Measurements from ENCODE around the gene PC.

- TF ChIP-seq CTCF (conservative IDR thresholded peaks at IDR 0.05; ENCODE audit: low read depth in 2 of 2) = peak in 1 of 2 experiments; percentile 22; a peak in 2 of 4 replicates
- TF ChIP-seq CREB1 (CRISPR knock-in tag; IDR thresholded peaks at IDR 0.05; ENCODE audit: low read depth) = no peak
- no peak for TF ChIP-seq POLR2AphosphoS5 (IDR thresholded peaks at IDR 0.05; ENCODE audit: low read depth)
- TF ChIP-seq EZH2 (IDR thresholded peaks at IDR 0.05; ENCODE audit: low read depth, unreplicated experiment) = no peak
- no peak for TF ChIP-seq JUNB (IDR thresholded peaks at IDR 0.05; ENCODE audit: unreplicated experiment)
- TF ChIP-seq EZH2phosphoT487 (IDR thresholded peaks at IDR 0.05; ENCODE audit: unreplicated experiment) = no peak
- TF ChIP-seq, protein P1, sequence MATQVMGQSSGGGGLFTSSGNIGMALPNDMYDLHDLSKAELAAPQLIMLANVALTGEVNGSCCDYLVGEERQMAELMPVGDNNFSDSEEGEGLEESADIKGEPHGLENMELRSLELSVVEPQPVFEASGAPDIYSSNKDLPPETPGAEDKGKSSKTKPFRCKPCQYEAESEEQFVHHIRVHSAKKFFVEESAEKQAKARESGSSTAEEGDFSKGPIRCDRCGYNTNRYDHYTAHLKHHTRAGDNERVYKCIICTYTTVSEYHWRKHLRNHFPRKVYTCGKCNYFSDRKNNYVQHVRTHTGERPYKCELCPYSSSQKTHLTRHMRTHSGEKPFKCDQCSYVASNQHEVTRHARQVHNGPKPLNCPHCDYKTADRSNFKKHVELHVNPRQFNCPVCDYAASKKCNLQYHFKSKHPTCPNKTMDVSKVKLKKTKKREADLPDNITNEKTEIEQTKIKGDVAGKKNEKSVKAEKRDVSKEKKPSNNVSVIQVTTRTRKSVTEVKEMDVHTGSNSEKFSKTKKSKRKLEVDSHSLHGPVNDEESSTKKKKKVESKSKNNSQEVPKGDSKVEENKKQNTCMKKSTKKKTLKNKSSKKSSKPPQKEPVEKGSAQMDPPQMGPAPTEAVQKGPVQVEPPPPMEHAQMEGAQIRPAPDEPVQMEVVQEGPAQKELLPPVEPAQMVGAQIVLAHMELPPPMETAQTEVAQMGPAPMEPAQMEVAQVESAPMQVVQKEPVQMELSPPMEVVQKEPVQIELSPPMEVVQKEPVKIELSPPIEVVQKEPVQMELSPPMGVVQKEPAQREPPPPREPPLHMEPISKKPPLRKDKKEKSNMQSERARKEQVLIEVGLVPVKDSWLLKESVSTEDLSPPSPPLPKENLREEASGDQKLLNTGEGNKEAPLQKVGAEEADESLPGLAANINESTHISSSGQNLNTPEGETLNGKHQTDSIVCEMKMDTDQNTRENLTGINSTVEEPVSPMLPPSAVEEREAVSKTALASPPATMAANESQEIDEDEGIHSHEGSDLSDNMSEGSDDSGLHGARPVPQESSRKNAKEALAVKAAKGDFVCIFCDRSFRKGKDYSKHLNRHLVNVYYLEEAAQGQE (IDR thresholded peaks at IDR 0.05; ENCODE audit: unreplicated experiment) = no peak
- no peak for TF ChIP-seq STAT1 (IDR thresholded peaks at IDR 0.05; ENCODE audit: unreplicated experiment)
- no peak for TF ChIP-seq NANOG (IDR thresholded peaks at IDR 0.05; ENCODE audit: borderline replicate concordance)
Measured at GRCh38 chr11:66845876-66846212, 112.3 kb downstream of the PC start.
